PC-9 (cell line): ENCODE data around the gene CTR9. TPM values are rescaled to one million over a fixed set of nuclear protein-coding genes. Genes with fewer than 3 reads are reported as not detected.
A peak's percentile ranks its signal among the peaks of the same experiment; 100 is the strongest.

Source experiments
- BruUV-seq: library from RNA; stranded (reverse); fragments of 400-500 nt; replicated peaks from 2 replicates; lab custom pipeline; 2021; lab: Mats Ljungman, UMichigan
- CTCF ChIA-PET: fragments of 300-600 bp; sonication (Branson Sonifier 250); formaldehyde crosslinking; loops from one replicate; lab custom pipeline; 2022; ENCODE audit warnings: antibody characterized with exemption; lab: Charles Lee
- POLR2A ChIA-PET: fragments of 300-600 bp; sonication (Branson Sonifier 250); formaldehyde crosslinking; loops from one replicate; lab custom pipeline; 2022; ENCODE audit warnings: antibody characterized with exemption; ENCODE audit not compliant: unreplicated experiment; lab: Charles Lee
- DNase-seq, 2 experiments: peaks; one replicate each; pipeline versions ENCODE4 v3.0.0 to v3.0.0-alpha.2; 2015 to 2022; ENCODE audit warnings: mixed read lengths in 1 of 2
- H2AFZ ChIP-seq: fragments of 200-600 bp; sonication (generic); 2 replicates; pipeline ENCODE4 v1.8.1; 2017; ENCODE audit warnings: antibody characterized with exemption
- H3F3A ChIP-seq: fragments of 200-600 bp; sonication (generic); 2 replicates; pipeline ENCODE4 v1.8.1; 2017; ENCODE audit warnings: antibody characterized with exemption, mild to moderate bottlenecking, low read depth; ENCODE audit not compliant: insufficient read depth
- H3K27ac ChIP-seq: fragments of 200-600 bp; sonication (generic); 2 replicates; pipeline ENCODE4 v1.6.1; 2016; ENCODE audit warnings: mixed run types
- H3K27me3 ChIP-seq: fragments of 200-600 bp; sonication (generic); 2 replicates; pipeline ENCODE4 v1.6.1; 2016; ENCODE audit warnings: low read depth, mixed run types; ENCODE audit not compliant: insufficient read depth
- H3K36me3 ChIP-seq: fragments of 200-600 bp; sonication (generic); 2 replicates; pipeline ENCODE4 v1.6.1; 2016; ENCODE audit warnings: low read depth, mixed run types
- H3K4me1 ChIP-seq: fragments of 200-600 bp; sonication (generic); replicated peaks from 2 replicates; pipeline ENCODE4 v1.6.1; 2016; ENCODE audit warnings: mixed run types; ENCODE audit not compliant: insufficient read depth
- H3K4me2 ChIP-seq: fragments of 200-600 bp; sonication (generic); 2 replicates; pipeline ENCODE4 v1.6.1; 2017; ENCODE audit warnings: mixed run types
- H3K4me3 ChIP-seq: fragments of 200-600 bp; sonication (generic); 2 replicates; pipeline ENCODE4 v1.6.1; 2016; ENCODE audit warnings: mixed run types
- H3K79me2 ChIP-seq: fragments of 200-600 bp; sonication (generic); 2 replicates; pipeline ENCODE4 v1.6.1; 2017; ENCODE audit warnings: low read depth, mixed run types
- H3K9me2 ChIP-seq: fragments of 200-600 bp; sonication (generic); 2 replicates; pipeline ENCODE4 v1.8.1; 2017; ENCODE audit warnings: mild to moderate bottlenecking; ENCODE audit not compliant: insufficient read depth
- H3K9me3 ChIP-seq: fragments of 200-600 bp; sonication (generic); 2 replicates; pipeline ENCODE4 v1.8.1; 2016; ENCODE audit warnings: low read depth; ENCODE audit not compliant: insufficient read depth
- H4K20me1 ChIP-seq: fragments of 200-600 bp; sonication (generic); 2 replicates; pipeline ENCODE4 v1.8.1; 2017; ENCODE audit not compliant: insufficient read depth
- CTCF ChIP-seq: fragments of 200-600 bp; sonication (generic); conservative IDR thresholded peaks from 2 replicates; pipeline ENCODE4 v1.6.1; 2017; ENCODE audit warnings: mixed run types, antibody characterized with exemption, mild to moderate bottlenecking, moderate library complexity
- EZH2 ChIP-seq: fragments of 200-600 bp; sonication (generic); IDR thresholded peaks from 2 replicates; pipeline ENCODE4 v1.8.0; 2017; ENCODE audit warnings: antibody characterized with exemption, low read depth
- intact Hi-C: fragments of 100-400 bp; cut with micrococcal nuclease; formaldehyde crosslinking; loops from one replicate; pipeline ENCODE4 v1.10.0; 2022; ENCODE audit not compliant: unreplicated experiment
- total RNA-seq: library from RNA; stranded (reverse); gene quantifications from 2 replicates; pipeline ENCODE4 v1.2.3, GENCODE V29; 2021

CTR9 gene
- total RNA-seq, 1 experiment from 2014 or later: 19.7 TPM

- Histone ChIP-seq H3K4me1 (no peaks in the 10 kb centered on the region), H3K9me3 (no peaks in the 10 kb centered on the region), H3K27ac (no peak overlapping the region), H3K4me2 (no peak overlapping the region), H3K9me2 (no peaks in the 10 kb centered on the region), H3F3A (no peaks in the 10 kb centered on the region), H2AFZ (no peak overlapping the region), H3K79me2 (no peaks in the 10 kb centered on the region), H3K4me3 (no peak overlapping the region), H3K36me3 (no peaks in the 10 kb centered on the region), H4K20me1 (no peaks in the 10 kb centered on the region), H3K27me3 (no peaks in the 10 kb centered on the region)
- intact Hi-C loops: no loop called here
- no peak for DNase-seq
- no peak for TF ChIP-seq EZH2
- no peak for TF ChIP-seq CTCF
- POLR2A ChIA-PET: no interaction called here
- BruUV-seq: no TSS peak
- CTCF ChIA-PET: no interaction called here
These were observed 26.3 kb downstream of the CTR9 start for GRCh38 chr11:10777393-10777793.

DNA sequence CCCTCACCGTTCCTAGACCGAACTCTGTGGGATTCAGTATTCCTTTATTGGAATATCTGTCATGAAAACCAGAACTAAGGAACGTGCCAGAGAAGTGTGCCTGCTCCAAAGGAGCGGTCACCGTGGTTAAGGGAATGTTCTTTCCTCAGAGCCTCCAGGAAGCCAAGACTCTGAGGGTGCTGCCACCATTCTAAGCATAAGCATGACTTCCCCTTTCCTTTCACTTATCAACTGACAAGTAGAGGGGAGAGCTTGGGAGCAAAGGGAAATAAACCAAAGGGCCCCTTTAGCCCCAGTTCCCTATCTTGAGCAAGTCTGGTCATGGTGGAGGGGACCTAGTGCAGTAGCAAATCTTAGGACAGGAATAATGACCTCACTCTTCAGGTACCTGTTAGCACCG lies 26.8 kb downstream of the CTR9 start:
- H3K4me2 ChIP-seq: no peak overlapping the region
- H3K27ac ChIP-seq: no peak overlapping the region
- ChIA-PET POLR2A (no interaction called here), CTCF (no interaction called here)
- H3F3A ChIP-seq: no peaks in the 10 kb centered on the region
- H2AFZ ChIP-seq: no peak overlapping the region
- H4K20me1 ChIP-seq: no peaks in the 10 kb centered on the region
- intact Hi-C loops: no loop called here
- BruUV-seq: no TSS peak
- H3K79me2 ChIP-seq: no peaks in the 10 kb centered on the region
- H3K36me3 ChIP-seq: no peaks in the 10 kb centered on the region
- H3K9me3 ChIP-seq: no peaks in the 10 kb centered on the region
- DNase-seq: no peak
- TF ChIP-seq CTCF (no peak), EZH2 (no peak)
- H3K27me3 ChIP-seq: no peaks in the 10 kb centered on the region
- H3K9me2 ChIP-seq: no peaks in the 10 kb centered on the region
- H3K4me1 ChIP-seq: no peaks in the 10 kb centered on the region
- H3K4me3 ChIP-seq: no peak overlapping the region

GRCh38 chr11:10778217-10778970 lies 27.3 kb downstream of the CTR9 start:
- no peak overlapping the region for H2AFZ ChIP-seq
- no peaks in the 10 kb centered on the region for H3K79me2 ChIP-seq
- no peaks in the 10 kb centered on the region for H3K36me3 ChIP-seq
- no peaks in the 10 kb centered on the region for H3K9me2 ChIP-seq
- DNase-seq: no peak
- ChIA-PET CTCF (no interaction called here), POLR2A (no interaction called here)
- no peaks in the 10 kb centered on the region for H3K27me3 ChIP-seq
- H3K27ac ChIP-seq: no peak overlapping the region
- BruUV-seq: TSS peak; percentile 34
- no peak overlapping the region for H3K4me3 ChIP-seq
- H3F3A ChIP-seq: no peaks in the 10 kb centered on the region
- TF ChIP-seq CTCF (no peak), EZH2 (no peak)
- H4K20me1 ChIP-seq: no peaks in the 10 kb centered on the region
- H3K9me3 ChIP-seq: no peaks in the 10 kb centered on the region
- no peak overlapping the region for H3K4me2 ChIP-seq
- H3K4me1 ChIP-seq: no peaks in the 10 kb centered on the region
- intact Hi-C loops: no loop called here
